ENCODE results near the gene CTDSP2.
"Not testable (repeated sequence)": the region's sequence is repeated elsewhere in the genome, so short reads cannot be mapped to it uniquely, and the experiment has no call there.

The CTDSP2 gene

GRCh38 chr12:57852200-57852599 lies 5.7 kb upstream of the CTDSP2 start:
- no peak for DNase-seq

GRCh38 chr12:57851552-57851951 lies 5.0 kb upstream of the CTDSP2 start:
- DNase-seq = no peak

- peak; percentile 38 for DNase-seq
Measured at GRCh38 chr12:57850854-57851430, 4.4 kb upstream of the CTDSP2 start.

GRCh38 chr12:57849447-57849846 lies 2.9 kb upstream of the CTDSP2 start:
- DNase-seq = not testable (repeated sequence)

GRCh38 chr12:57849035-57849434 lies 2.5 kb upstream of the CTDSP2 start:
- no peak for DNase-seq

- no peak for DNase-seq
Measured at GRCh38 chr12:57848208-57848607, 1.7 kb upstream of the CTDSP2 start.

- no peak for DNase-seq
Measured at GRCh38 chr12:57846285-57846576, 298 bp downstream of the CTDSP2 start.

GRCh38 chr12:57845478-57846284 lies 848 bp downstream of the CTDSP2 start:
- DNase-seq = peak; percentile 59

GRCh38 chr12:57844709-57845477 lies 1.6 kb downstream of the CTDSP2 start:
- DNase-seq = peak; percentile 68

- no peak for DNase-seq
Measured at GRCh38 chr12:57842342-57843294, 3.9 kb downstream of the CTDSP2 start.

- no peak for DNase-seq
Measured at GRCh38 chr12:57841445-57841844, 5.1 kb downstream of the CTDSP2 start.

GRCh38 chr12:57840726-57841125 lies 5.8 kb downstream of the CTDSP2 start:
- DNase-seq = no peak

GRCh38 chr12:57839996-57840395 lies 6.5 kb downstream of the CTDSP2 start:
- DNase-seq = no peak

- DNase-seq = peak; percentile 61
Measured at GRCh38 chr12:57838594-57839302, 7.8 kb downstream of the CTDSP2 start.

GRCh38 chr12:57837864-57838562 lies 8.5 kb downstream of the CTDSP2 start:
- DNase-seq = peak; percentile 49

- DNase-seq = no peak
Measured at GRCh38 chr12:57836442-57837375, 9.8 kb downstream of the CTDSP2 start.

GRCh38 chr12:57835366-57836288 lies 10.9 kb downstream of the CTDSP2 start:
- DNase-seq = peak; percentile 37

- no peak for DNase-seq
Measured at GRCh38 chr12:57834086-57834876, 12.2 kb downstream of the CTDSP2 start.
